ENCODE data around the gene ARFRP1. TPM values are rescaled to one million over a fixed set of nuclear protein-coding genes. Genes with fewer than 3 reads are reported as not detected.
"Not testable (repeated sequence)": the region's sequence is repeated elsewhere in the genome, so short reads cannot be mapped to it uniquely, and the experiment has no call there.

ARFRP1 gene
- total RNA-seq, 1 donor from 2014 or later = 74.5 TPM

- intact Hi-C loops (cut with micrococcal nuclease) = loop anchor here (5.0 kb wide), 3 partner anchors 64 to 224 kb away; partner anchors contain the start of gene UCKL1
Measured at GRCh38 chr20:63733579-63734081, 25.9 kb upstream of the ARFRP1 start.

GRCh38 chr20:63733117-63733516 is 25.3 kb upstream of the ARFRP1 start:
- intact Hi-C loops (cut with micrococcal nuclease) = loop anchor here (5.0 kb wide), 3 partner anchors 64 to 224 kb away; partner anchors contain the start of gene UCKL1

GRCh38 chr20:63732118-63733095 is 24.6 kb upstream of the ARFRP1 start:
- intact Hi-C loops (cut with micrococcal nuclease) = loop anchor here (5.0 kb wide), 3 partner anchors 65 to 225 kb away; partner anchors contain the start of gene UCKL1

- intact Hi-C loops (cut with micrococcal nuclease) = loop anchor here (1.0 to 5.0 kb wide), 7 partner anchors 19 to 226 kb away; partner anchors contain the start of genes ARFRP1, RTEL1 and UCKL1
Measured at GRCh38 chr20:63731410-63731809, 23.6 kb upstream of the ARFRP1 start.

DNA sequence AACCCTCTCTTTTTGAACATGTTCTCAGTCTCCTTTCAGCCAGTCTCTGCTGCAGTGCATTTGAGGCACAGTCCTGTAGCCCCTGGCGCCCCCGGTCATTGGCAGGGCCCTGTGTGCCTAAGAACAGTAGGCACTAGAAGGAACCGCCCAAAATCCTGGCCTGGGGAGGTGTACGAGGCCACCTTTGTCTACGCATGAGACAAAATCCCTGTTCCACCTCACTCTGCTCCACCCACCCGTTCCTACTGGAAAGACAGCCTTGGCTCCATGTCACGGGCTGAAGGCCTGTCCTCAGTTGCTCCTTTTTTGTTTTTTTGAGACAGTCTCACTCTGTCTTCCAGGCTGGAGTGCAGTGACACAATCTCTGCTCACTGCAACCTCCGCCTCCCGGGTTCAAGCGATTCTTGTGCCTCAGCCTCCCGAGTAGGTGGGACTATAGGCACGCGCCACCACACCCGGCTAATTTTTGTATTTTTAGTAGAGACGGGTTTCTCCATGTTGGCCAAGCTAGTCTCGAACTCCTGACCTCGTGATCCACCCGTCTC is 22.5 kb upstream of the ARFRP1 start:
- intact Hi-C loops (cut with micrococcal nuclease) = loop anchor here (2.0 to 5.0 kb wide), 6 partner anchors 21 to 227 kb away; partner anchors contain the start of genes ARFRP1, RTEL1 and UCKL1

- intact Hi-C loops (cut with micrococcal nuclease) = not testable (repeated sequence)
Measured at GRCh38 chr20:63722967-63723622, 15.3 kb upstream of the ARFRP1 start.

DNA sequence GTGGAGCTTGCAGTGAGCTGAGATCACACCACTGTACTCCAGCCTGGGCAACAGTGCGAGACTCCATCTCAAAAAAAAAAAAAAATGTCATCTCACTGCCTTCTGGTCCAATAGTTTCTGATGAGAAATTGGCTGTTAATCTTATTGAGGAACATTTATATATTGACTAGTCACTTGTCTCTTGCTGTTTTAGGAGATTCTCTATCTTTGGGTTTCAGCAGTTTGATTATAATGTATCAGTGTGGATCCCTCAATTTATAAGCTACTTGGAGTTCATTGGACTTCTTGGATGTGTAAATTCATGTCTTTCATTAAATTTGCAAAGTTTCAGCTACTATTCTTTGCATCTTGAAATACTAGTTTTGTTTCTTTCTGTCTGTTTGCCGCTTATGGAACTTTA is 11.2 kb upstream of the ARFRP1 start:
- intact Hi-C loops (cut with micrococcal nuclease) = loop anchor here (1.0 kb wide), 1 partner anchor 9 kb away; no protein-coding TSS in a partner anchor

DNA sequence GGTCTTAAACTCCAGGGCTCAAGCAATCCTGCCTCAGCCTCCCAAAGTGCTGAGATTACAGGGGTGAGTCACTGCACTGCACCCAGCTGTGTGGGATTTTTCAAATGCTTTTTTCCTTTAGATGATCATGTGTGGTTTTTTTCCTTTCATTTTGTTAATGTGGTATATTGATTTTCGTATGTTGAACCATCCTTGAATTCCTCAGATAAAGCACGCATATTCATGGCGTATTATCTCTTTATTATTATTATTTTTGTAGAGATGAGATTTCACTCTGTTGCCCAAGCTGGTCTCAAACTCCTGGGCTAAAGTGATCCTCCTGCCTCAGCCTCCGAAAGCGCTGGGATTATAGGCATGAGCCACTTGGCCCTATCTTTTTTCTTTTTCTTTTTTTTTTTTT is 7.1 kb upstream of the ARFRP1 start:
- intact Hi-C loops (cut with micrococcal nuclease) = no loop called here

GRCh38 chr20:63712191-63712590 is 4.4 kb upstream of the ARFRP1 start:
- intact Hi-C loops (cut with micrococcal nuclease) = no loop called here

DNA sequence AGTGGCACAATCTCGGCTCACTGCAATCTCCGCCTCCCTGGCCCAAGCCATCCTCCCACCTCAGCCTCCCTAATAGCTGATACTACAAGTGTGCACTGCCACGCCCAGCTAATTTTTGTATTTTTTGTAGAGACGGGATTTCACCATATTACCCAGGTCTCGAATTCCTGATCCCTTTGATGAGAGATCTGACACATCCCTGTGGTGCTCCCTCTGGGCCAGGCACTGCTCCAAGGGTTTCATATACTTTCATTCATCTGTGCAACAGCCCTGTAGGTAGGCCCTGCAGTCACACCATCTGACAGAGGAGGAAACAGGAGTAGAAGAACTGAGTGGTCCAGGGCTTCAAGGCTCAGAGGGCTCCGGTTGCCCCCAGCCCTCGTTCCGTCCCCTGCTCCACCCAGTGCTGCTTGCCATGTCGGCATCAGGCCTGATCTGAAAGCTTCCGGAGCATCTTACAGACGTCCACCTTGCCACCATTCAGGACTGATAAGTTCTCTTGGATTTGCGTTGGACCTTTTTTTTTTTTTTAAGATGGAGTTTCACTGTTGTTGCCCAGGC is 3.4 kb upstream of the ARFRP1 start:
- intact Hi-C loops (cut with micrococcal nuclease) = no loop called here

GRCh38 chr20:63709149-63709527 is 1.4 kb upstream of the ARFRP1 start:
- intact Hi-C loops (cut with micrococcal nuclease) = loop anchor here (2.0 to 5.0 kb wide), 2 partner anchors 353 to 412 kb away; partner anchors contain the start of gene TCEA2

DNA sequence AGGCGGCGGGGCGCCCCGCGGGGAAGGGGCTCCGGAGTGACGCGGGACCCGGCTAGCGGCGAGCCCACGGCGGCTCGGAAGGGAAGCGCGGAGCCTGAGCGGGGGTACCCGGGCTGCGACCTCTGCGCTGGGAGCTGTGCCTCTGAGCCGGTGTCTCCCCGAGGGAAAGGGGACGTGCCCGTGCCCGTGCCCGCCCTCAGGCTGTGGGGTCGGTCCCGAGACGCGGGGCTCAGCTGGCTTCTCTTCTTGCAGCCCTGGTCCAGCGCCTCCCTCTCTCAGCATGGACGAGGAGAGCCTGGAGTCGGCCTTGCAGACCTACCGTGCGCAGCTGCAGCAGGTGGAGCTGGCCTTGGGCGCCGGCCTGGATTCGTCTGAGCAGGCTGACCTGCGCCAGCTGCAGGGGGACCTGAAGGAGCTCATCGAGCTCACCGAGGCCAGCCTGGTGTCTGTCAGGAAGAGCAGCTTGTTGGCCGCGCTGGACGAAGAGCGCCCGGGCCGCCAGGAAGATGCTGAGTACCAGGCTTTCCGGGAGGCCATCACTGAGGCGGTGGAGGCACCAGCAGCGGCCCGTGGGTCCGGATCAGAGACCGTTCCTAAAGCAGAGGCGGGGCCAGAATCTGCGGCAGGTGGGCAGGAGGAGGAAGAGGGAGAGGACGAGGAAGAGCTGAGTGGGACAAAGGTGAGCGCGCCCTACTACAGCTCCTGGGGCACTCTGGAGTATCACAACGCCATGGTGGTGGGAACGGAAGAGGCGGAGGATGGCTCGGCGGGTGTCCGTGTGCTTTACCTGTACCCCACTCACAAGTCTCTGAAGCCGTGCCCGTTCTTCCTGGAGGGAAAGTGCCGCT is 749 bp upstream of the ARFRP1 start:
- intact Hi-C loops (cut with micrococcal nuclease) = loop anchor here (2.0 to 5.0 kb wide), 2 partner anchors 354 to 412 kb away; partner anchors contain the start of gene TCEA2

DNA sequence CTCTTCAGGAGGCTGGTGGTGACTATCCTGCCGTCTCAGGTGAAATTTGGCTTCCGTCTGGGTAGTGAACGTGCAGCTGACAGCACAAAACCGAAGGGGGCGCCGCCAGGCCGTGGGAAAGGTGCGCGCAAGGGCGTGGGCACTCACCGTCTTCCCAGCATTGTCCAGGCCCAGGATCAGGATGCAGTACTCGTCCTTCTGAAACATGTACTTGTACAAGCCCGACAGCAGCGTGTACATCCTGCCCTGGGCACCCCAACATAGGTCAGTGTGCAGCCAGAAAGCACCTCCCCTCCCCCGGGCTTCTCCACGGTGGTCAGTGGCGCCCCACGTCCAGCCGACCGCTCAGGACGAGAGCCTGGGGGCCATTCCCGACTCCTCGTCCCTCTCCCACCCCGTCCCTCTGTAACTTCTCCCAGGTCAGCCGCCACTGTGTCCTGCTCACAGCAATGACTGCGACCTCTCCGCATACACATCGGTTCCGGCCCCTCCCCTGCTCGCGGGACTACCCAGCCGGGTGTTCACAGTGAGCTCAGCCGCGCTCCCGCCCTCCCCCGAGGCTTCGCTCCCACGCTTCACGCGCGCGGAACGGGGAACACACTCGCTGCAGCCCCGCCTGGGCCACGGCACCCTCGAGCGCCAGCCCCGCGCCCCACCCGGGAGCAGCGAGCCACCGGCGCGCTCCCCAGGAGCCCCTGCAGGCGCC is 771 bp downstream of the ARFRP1 start:
- intact Hi-C loops (cut with micrococcal nuclease) = loop anchor here (1.0 to 5.0 kb wide), 11 partner anchors 9 to 355 kb away; partner anchors contain the start of genes PRPF6, RTEL1, TCEA2 and TPD52L2

DNA sequence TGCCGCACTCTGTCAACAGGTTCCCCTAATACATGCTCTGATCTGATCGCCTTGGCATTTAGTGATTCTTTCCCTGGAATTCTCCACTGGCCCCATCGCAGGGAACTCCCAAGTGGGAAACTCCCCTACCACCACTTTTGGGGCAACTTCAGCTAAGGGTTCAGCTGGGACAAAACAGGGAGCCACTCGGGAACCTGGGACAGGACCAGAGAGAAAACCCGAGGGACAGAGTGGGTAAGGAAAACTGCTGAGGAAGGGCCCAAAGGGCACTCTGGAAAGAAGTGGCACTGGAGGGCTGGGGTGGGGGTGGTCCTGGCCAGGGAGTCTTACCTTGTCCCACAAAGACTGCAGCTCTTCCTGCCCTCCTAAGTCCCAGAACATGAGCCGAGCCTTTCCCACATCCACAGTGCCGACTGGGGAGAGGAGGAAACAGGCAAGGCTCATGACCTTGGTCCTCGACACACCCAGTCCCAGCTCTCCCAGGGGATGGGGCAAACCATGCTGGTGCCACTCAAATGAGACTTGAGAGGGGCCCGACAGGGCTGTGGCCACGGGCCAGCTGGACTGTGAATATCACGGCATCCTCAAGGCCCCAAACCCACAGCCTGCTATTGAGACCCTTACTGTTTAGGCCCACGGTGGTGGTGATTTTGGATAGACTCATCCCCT is 1.6 kb downstream of the ARFRP1 start:
- intact Hi-C loops (cut with micrococcal nuclease) = loop anchor here (2.0 to 5.0 kb wide), 4 partner anchors 25 to 356 kb away; partner anchors contain the start of genes PRPF6 and TCEA2

DNA sequence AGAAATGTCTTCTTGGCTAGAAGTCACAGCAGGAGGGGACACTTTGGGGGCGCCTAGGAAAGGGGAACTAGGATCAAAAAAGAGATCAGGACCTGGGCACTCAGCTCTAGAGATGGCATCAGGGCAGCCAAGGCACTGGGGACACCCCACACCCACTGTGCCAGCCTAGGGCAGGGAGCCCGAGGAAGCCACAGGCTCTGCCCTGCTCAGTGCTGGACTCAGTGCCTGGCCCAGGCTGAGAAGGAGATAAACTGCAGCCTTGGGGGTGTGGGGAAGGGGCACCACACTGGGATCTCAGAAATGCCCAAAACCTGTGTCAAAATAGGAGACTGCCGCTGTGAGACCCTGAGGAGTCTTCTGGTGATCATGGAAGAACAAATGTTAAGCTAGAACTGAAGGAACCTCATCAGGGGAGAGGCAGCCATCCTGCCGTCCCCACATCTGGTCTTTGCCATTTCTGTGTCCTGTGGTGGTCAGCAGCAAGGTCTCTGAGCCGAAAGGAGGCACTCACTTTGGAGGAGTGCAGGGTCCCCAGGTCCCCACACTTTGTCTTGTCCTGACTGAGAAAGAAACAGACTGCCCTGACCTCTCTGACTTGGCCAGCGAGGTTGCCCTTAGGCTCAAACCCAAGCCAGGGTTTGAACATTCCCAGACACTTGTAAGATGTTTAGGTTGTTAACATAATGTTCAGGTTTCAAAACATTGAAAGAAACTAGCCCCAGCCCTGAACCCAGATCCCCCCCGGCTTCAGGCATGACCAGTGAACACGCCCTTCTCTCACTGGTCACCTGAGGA is 2.3 kb downstream of the ARFRP1 start:
- intact Hi-C loops (cut with micrococcal nuclease) = loop anchor here (2.0 to 5.0 kb wide), 4 partner anchors 25 to 357 kb away; partner anchors contain the start of genes PRPF6 and TCEA2

GRCh38 chr20:63704749-63705117 is 3.0 kb downstream of the ARFRP1 start:
- intact Hi-C loops (cut with micrococcal nuclease) = loop anchor here (5.0 kb wide), 1 partner anchor 358 kb away; the partner anchor contains the start of gene TCEA2

DNA sequence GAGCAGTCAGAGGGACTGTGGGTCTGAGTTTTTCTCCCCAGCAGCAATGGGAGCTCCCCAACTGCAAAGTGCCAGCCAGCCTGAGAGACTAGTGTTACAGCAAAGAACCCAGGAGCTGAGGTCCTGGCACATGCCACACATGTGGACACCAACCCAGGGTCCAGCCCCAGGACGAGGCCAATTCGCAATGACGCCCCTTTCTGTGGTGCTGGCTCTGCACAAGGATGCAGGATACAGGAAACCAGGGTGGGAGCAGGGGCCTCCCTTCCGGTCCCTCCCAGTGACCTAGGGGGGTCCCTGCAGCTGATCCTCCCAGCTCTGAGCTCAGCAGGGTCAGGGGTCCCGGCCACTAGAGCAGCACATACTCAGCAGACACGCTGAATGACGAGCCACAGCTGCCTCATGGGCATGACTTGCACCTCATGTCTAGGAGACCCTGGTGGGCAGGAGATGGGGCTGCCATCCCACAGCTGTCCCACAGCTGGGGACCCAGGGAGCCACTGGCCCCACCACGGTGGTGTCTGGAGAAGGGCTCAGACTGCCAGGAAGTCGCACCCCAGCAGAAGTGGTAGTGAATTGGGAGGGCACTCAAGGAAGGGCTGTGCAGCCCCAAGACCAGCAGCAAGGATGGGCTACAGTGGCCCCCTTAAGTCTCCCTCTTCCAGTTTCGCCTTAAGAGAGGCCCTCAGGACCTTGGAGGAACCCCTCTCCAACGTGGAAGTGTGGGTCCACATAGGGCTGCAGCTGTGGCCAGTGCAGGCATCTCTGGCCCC is 3.6 kb downstream of the ARFRP1 start:
- intact Hi-C loops (cut with micrococcal nuclease) = no loop called here

Measured in T-helper 1 cell treated with Interleukin-12 subunit alpha and Interleukin-12 subunit beta and Interleukin-4 antibody, amounts not matched to agents 30 ng/mL and 1 ng/mL, for 36 hours (primary cell).